Stimulated activated CD8-positive, alpha-beta memory T cell treated with anti-CD3 and anti-CD28 coated beads, Interleukin-12 subunit alpha, Interleukin-12 subunit beta, amount 100 ng/mL, for 4 hours (primary cell): ENCODE data around the gene GGCT.

ENCODE experiments used
- DNase-seq: peaks from one replicate; pipeline ENCODE4 v3.0.0-alpha.2; 2020; ENCODE audit warnings: low read depth

GGCT gene

DNA sequence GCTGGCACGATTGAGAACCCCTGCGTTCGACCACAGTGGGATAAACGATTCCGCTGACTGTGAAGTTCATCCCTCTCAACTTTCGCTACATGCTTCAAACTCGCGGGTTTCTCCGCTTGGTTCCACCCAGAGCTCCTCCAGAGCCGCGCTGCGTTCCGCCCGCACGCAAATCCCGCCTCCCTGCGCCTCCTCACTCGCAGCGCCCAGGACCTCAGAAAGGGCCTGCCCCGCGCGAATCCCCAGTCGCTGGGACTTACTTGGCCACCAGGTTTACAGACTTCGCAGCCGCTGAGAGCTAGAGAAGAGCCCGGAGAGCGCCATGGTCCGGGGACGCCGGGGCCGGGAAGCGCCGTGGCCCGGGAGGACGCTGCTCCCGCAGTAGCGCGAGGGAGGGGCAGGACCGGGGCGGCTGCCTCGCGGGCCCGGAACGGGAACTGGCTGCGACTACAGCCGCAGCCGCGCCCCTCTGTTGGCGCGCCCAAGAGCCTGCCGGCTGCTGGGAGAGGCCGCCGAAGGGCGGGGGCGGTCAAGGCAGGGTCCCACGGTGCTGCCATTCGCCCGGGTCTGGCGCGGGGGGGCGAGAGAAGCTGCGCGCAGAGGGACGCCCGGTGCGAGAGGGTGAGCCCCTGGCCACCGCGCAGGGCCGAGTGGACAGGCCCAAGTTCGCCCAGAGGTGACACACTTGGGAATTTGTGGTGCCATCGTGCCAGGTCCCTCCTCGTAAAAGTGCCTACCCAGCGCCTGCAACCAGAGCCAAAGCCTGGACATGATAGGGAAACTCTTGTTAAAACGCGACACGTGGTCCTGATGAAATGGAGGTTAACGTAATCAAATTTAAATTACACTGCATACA is 26.1 kb downstream of the GGCT start, which contains the start of gene NOD1:
TSS of gene NOD1 (minus strand) at position 436 of the 853 bp plus-strand sequence. CDS start 21,863 bp downstream, outside the sequence.
- DNase-seq = peak; percentile 56

- no peak for DNase-seq
Observed at GRCh38 chr7:30476459-30477145, 28.0 kb downstream of the GGCT start.

DNA sequence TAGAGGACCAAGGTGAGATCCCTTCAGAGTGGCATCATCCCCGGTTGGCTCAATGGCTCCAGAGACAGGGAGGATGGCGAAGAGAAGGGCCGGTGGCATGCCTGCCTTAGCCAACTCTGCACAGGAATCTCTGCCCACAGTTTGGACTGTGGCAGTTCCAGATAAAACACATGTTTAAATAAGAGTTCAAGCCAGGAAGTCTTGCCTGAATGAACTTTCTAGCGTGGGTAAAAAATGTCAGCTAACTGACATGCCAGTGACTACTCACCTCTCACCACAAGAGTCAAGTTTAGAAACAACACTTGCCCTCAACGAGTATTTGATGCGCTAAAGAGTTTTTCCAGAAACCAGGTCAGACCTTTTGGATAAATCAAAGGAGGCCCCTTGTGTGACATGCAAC is 29.0 kb downstream of the GGCT start:
- DNase-seq = no peak

DNA sequence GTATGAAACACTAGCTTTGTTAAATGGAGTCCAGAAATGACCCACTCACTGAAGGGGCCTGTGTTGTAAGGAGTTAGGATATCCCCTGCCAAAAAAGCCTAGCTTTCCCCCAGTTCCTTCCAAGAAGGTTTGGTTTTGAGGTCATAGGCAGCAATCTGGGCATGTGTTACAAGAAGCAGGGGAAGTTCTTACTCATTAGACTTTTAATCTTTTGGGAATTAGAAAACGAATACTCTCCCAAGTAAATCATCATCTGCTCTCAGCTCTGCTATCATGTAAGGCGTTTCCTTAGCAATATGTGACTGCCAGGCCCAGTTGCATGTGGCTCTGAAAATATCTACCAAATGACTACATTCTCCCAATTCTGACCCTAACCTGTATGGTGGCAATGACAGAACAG is 29.7 kb downstream of the GGCT start:
- no peak for DNase-seq

- DNase-seq = no peak
Observed at GRCh38 chr7:30474485-30474884, 30.1 kb downstream of the GGCT start.

DNA sequence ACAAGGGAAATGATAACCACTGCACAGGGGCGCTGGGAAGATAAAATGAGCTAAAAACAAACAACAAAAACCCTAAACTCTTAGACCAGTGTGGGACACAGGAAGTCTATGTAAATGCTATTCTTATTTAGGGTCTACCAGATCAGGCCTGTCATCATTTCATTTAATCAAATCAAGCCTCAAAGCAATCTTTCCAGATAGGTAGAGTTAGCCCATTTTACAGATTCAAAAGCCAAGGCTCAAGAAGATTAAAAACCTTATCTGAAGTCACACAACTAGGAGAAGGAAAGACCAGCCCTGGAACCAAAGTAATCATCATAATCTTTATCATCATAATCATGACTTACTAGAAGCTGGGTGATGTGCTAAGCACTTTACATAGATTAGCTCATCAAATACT is 30.7 kb downstream of the GGCT start:
- DNase-seq = no peak

- no peak for DNase-seq
Observed at GRCh38 chr7:30472784-30473775, 31.5 kb downstream of the GGCT start.

GRCh38 chr7:30472081-30472783 is 32.4 kb downstream of the GGCT start:
- DNase-seq = no peak

DNA sequence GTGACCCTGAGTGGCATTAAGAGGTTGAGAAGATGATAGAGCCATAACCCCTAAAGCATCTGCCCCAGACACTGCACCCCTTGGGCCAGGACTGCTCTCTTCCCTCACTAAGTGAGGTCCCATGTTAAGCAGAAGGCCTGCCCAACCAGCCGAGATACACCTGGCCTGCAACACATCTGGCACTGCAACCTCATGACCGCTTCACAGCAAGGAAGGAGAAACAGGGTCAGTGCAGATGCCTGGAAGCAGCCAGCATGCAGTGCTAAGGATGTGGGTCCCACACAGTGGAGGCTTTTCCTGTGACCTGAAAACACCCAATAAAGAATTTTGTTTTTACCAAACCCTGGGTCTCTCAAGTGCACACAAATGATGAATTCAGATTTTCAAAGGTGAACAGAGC is 33.4 kb downstream of the GGCT start:
- DNase-seq = no peak

DNA sequence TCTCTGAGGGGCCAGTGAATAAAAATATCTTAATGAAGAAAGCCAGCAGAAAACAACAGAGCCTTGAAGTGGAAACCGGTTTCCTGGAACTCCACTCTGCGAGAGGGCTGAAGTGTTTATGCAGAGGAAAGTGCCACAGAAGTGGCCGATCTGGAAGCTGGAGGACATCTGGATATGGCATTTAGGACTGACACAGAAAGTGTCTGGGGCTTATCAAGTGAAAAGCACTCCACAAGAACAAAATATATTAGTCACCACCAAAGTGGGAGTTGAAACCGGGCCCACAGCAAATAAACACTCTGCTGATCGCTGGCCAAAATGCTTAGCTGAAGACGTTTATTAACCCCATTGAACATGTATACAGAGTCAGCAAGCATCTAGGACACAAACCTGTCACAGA is 33.9 kb downstream of the GGCT start:
- no peak for DNase-seq

DNA sequence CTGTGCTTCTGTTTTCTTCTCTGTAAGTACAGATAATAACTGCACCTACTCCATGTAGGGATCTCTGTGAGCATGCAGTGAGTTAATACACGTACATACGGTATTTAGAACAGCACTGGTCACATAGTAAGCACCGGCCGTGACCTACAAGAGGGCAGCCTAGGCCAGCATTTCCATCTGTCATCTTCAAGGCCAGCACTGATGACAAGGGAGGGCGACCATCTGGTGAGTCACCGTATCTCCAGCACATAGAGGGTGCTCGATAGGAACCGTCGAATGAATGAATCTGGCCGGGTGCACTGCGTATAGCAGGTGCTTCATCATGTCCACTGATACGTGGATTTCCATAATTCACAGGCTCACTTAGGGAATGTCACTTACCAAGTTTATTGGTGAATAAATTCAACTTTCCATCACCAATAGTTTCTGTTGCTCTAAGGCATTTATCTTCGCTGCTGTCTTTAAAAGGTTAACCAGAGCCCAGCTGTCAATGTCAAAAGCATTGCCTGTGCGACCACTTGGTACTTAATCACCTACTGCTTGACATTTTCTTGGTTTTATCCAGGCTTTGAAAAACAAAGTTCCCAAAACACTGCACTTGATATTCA is 34.4 kb downstream of the GGCT start:
- no peak for DNase-seq

DNA sequence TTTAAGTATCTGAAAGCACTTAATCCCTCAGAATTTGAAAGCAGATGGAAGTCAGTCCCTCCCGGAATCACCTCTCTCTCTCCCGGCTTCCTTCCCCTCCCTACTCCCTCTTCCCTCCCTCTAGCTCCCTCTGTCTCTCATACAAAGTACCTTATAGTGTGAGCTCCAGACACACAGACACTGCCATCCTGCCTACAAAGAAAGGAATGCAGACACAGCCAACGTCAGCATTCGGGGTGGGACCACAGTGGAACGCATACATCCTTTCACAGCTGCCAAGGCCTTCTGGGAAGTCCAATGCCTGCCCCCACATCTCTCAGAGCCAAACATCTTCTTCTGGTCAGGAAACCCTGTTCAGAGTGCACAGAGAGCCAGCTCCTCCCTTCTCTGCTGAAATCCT is 35.3 kb downstream of the GGCT start:
- DNase-seq = no peak

- no peak for DNase-seq
Observed at GRCh38 chr7:30468791-30469190, 35.8 kb downstream of the GGCT start.

DNA sequence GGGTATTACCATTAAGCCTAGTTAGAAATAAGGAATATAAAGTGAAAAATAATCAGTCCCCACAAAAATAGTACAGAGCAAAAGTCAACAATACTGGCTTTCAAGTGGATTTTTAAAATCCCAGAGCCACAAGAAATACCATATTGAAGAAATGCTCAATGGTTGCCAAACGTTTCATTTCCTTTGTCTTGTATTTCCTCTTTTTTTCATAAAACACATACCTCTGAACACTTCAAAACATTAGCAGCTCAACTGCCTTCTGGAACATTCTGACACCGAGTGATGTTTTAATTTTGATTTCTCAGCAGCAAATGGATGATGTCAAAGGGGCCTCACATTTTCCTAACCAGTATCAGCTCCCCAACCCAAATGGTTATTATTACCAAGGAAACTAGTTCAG is 36.6 kb downstream of the GGCT start:
- DNase-seq = no peak

DNA sequence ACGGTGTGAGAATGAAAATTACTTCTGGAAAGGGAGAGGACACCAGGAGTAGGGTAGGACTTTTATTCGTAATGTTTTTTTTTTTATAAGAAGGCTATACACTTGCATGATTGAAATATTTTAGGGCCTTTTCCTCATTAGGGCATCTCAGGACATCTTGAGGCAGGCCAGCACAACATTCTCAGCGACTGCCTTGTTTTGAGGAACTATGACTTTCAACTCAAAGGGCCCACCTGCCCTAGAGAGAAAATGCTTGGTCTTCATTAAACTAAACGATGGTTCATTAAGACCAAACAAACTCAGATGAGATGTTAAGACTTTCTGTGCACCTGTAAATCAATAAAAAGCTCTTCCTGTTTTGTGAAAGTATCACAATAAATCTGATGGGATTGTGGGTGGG is 37.4 kb downstream of the GGCT start:
- no peak for DNase-seq

- DNase-seq = no peak
Observed at GRCh38 chr7:30466266-30466665, 38.4 kb downstream of the GGCT start.

DNA sequence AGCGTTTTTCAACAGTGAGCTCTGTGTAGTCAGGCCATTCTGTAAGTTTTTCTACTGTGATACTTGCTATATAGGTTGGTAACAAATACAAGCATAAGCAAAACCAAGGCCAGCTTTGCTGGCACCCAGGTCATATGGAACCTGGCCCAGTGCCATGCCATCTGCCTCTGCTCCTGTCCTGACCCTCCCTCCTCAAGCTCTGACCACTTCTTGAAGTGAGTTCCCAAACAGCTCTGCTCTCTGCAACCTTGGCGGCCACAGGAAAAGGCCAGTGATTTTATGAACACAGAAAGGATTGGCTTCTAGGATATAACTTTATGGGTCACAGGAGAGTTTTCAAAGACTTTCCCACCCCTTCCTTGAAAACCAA is 38.8 kb downstream of the GGCT start:
- no peak for DNase-seq

- DNase-seq = no peak
Observed at GRCh38 chr7:30465046-30465810, 39.4 kb downstream of the GGCT start.

DNA sequence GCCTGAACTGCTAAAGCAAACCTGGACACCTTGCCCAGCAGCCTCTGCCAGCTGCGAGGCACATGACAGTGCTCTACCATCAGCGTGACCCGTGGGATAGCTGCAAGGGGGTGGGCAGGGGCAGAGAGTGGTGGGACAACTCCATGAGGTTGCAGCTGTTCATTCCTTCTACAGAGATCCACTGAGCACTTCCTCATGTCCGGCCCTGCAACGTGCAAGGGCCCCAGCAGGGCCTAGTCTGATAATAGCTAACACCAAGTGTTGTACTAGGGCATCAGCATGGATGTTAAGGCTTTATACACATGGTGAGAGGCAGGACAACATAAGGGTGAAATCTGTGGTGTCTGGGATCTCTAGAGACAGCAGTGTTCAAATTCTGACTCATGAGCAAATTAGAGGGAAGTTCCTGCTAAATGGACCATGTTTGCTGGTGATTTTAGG is 40.4 kb downstream of the GGCT start:
- DNase-seq = no peak

DNA sequence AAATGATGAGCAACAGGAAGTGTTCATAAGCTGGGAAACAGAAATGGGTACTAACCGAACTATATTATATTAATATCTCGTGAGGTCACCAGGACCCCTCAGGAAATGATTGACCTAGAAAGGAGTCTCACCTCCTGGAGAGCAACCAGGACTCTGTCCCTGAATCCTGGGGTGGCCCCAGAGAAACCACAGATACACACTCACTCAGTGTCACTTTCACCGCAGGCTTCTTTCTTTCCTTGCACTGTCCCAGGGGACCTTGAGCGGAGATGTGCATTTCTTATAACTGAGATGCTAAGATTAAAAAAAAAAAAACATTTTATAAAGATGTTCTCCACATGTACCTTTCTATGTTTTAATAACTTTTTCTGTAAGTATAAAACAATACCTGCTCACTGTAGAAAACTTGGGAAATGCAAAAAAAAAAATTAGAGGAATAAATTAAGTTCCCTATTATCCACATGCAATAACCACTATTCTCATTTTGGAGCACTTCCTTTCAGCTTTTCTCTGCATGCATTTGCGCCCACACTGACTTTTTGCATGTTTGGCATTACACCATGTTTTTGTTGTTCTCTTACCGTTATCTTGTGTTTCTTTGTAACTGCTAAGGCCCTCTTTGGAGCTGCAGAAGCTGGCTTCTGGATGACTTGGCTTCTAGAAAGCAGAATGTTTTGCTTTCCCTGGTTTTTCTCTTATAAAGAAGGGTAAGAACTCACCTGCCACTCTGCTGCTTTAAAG is 41.1 kb downstream of the GGCT start:
- no peak for DNase-seq
